ENCODE results near the gene SETD1A.

GRCh38 chr16:31006086-31006385 is 48.5 kb downstream of the SETD1A start:
- TF ChIP-seq EZH2 (IDR thresholded peaks at IDR 0.05; ENCODE audit: low read length) (no peak), CTCF (optimal IDR thresholded peaks at IDR 0.05 in 1 of 3, IDR thresholded peaks at IDR 0.05 in 1 of 3, conservative IDR thresholded peaks at IDR 0.05 in 1 of 3; ENCODE audit: extremely low read depth in 1 of 3, insufficient read depth in 2 of 3, low read length in 3 of 3) (no peak)

Measured in keratinocyte (primary cell).